Astrocyte (in vitro differentiated cells and primary cell): Measurements from ENCODE around the gene DISC1. TPM values are rescaled to one million over a fixed set of nuclear protein-coding genes. Genes with fewer than 3 reads are reported as not detected.
"Not testable (repeated sequence)": the region's sequence is repeated elsewhere in the genome, so short reads cannot be mapped to it uniquely, and the experiment has no call there.

ENCODE experiments used
- DNase-seq: peaks from one replicate; pipeline ENCODE4 v3.0.0-alpha.2; 2010; ENCODE audit warnings: low read depth
- FAIRE-seq: peaks from 2 replicates; lab custom pipeline; 2011; peaks lifted over from hg19 to GRCh38; lab: Jason Lieb, UNC
- H2AFZ ChIP-seq: 2 replicates; pipeline ENCODE4 v1.6.0; 2012; ENCODE audit warnings: low read depth, low read length, inconsistent platforms
- H3K27ac ChIP-seq: 2 replicates; pipeline ENCODE4 v1.5.1; 2011; ENCODE audit warnings: low read depth, low read length, inconsistent platforms
- H3K27me3 ChIP-seq: 2 replicates; pipeline ENCODE4 v1.6.0; 2011; ENCODE audit warnings: low read length, inconsistent platforms; ENCODE audit not compliant: insufficient read depth
- H3K36me3 ChIP-seq: 2 replicates; pipeline ENCODE4 v1.5.1; 2011; ENCODE audit warnings: low read length, inconsistent platforms; ENCODE audit not compliant: insufficient read depth
- H3K4me1 ChIP-seq: 2 replicates; pipeline ENCODE4 v1.5.1; 2011; ENCODE audit warnings: low read length, inconsistent platforms; ENCODE audit not compliant: insufficient read depth
- H3K4me2 ChIP-seq: 2 replicates; pipeline ENCODE4 v1.6.0; 2012; ENCODE audit warnings: low read length, inconsistent platforms
- H3K4me3 ChIP-seq: 2 replicates; pipeline ENCODE4 v1.5.1; 2011; ENCODE audit warnings: low read depth, mild to moderate bottlenecking, low read length, inconsistent platforms; ENCODE audit not compliant: insufficient read depth
- H3K79me2 ChIP-seq: 2 replicates; pipeline ENCODE4 v1.6.0; 2012; ENCODE audit warnings: mild to moderate bottlenecking, low read length, inconsistent platforms; ENCODE audit not compliant: insufficient read depth
- H3K9ac ChIP-seq: 2 replicates; pipeline ENCODE4 v1.6.0; 2012; ENCODE audit warnings: mild to moderate bottlenecking, low read length, inconsistent platforms
- H3K9me3 ChIP-seq: 2 replicates; pipeline ENCODE4 v1.5.1; 2012; ENCODE audit warnings: low read depth, mild to moderate bottlenecking, low read length, inconsistent platforms; ENCODE audit not compliant: insufficient read depth
- H4K20me1 ChIP-seq: 2 replicates; pipeline ENCODE4 v1.6.0; 2012; ENCODE audit warnings: low read length, inconsistent platforms; ENCODE audit not compliant: insufficient read depth
- H3K27ac Mint-ChIP-seq: one replicate; pipeline ENCODE4 v1.8.0; 2021; ENCODE audit warnings: mild to moderate bottlenecking, mixed read lengths; ENCODE audit not compliant: unreplicated experiment
- H3K27me3 Mint-ChIP-seq: one replicate; pipeline ENCODE4 v1.8.0; 2021; ENCODE audit warnings: low read depth, mixed read lengths; ENCODE audit not compliant: unreplicated experiment
- H3K36me3 Mint-ChIP-seq: one replicate; pipeline ENCODE4 v1.8.0; 2021; ENCODE audit warnings: low read depth, mixed read lengths; ENCODE audit not compliant: unreplicated experiment
- H3K4me1 Mint-ChIP-seq: one replicate; pipeline ENCODE4 v1.8.0; 2021; ENCODE audit warnings: low read depth, mixed read lengths; ENCODE audit not compliant: unreplicated experiment
- H3K4me3 Mint-ChIP-seq: one replicate; pipeline ENCODE4 v1.8.0; 2021; ENCODE audit warnings: mild to moderate bottlenecking, moderate library complexity, mixed read lengths; ENCODE audit not compliant: unreplicated experiment
- H3K9me3 Mint-ChIP-seq: one replicate; pipeline ENCODE4 v1.8.0; 2021; ENCODE audit warnings: mild to moderate bottlenecking, mixed read lengths; ENCODE audit not compliant: unreplicated experiment
- CTCF ChIP-seq: IDR thresholded peaks from 2 replicates; pipeline ENCODE4 v1.5.1; 2011; ENCODE audit warnings: low read depth, mild to moderate bottlenecking, inconsistent platforms, low read length, moderate library complexity; ENCODE audit not compliant: insufficient read depth
- EZH2 ChIP-seq: IDR thresholded peaks from 2 replicates; pipeline ENCODE4 v1.6.1; 2012; ENCODE audit warnings: mild to moderate bottlenecking, low read length, inconsistent platforms; ENCODE audit not compliant: insufficient read depth
- total RNA-seq: library from RNA; stranded (reverse); gene quantifications from 2 replicates; pipeline ENCODE4 v1.2.1, GENCODE V29; 2021

The DISC1 gene
- total RNA-seq, 1 donor from 2014 or later, result 9.1 TPM

DNA sequence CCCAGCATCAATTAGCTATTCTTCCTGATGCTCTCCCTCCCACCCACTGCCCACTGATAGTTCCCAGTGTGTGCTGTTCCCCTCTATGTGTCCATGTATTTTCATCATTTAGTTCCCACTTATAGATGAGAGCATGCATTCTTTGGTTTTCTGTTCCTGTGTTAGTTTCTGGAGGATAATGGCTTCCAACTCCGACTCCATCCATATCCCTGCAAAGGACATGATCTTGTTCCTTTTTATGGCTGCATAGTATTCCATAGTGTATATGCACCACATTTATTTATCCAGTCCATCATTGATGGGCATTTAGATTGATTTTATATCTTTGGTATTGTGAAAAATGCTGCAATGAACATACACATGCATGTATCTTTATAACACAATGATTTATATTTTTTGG, 30.2 kb downstream of the DISC1 start:
- no peak for FAIRE-seq
- H3K27ac Mint-ChIP-seq, result no peak overlapping the region
- H3K79me2 ChIP-seq, result no peaks in the 10 kb centered on the region

GRCh38 chr1:231658223-231658622, 31.6 kb downstream of the DISC1 start:
- H4K20me1 ChIP-seq, H3K27me3 Mint-ChIP-seq, H3K9me3 ChIP-seq, FAIRE-seq, H2AFZ ChIP-seq, H3K4me2 ChIP-seq, H3K9me3 Mint-ChIP-seq, H3K36me3 ChIP-seq, DNase-seq, H3K4me3 Mint-ChIP-seq, H3K79me2 ChIP-seq, H3K4me3 ChIP-seq, H3K27ac ChIP-seq, H3K9ac ChIP-seq, H3K4me1 Mint-ChIP-seq, H3K27ac Mint-ChIP-seq, H3K27me3 ChIP-seq, H3K36me3 Mint-ChIP-seq, H3K4me1 ChIP-seq: not testable (repeated sequence)

More for the DNA sequence above, 30.2 kb downstream of the DISC1 start:
- H3K36me3 Mint-ChIP-seq, result peaks cover 7% of the 10 kb centered on the region
- peaks cover 5% of the 10 kb centered on the region for H3K9me3 Mint-ChIP-seq
- H3K27me3 ChIP-seq, result no peaks in the 10 kb centered on the region
- no peak for DNase-seq
- no peak overlapping the region for H3K27ac ChIP-seq
- H3K4me3 Mint-ChIP-seq, result no peak overlapping the region
- H3K4me1 ChIP-seq, result no peaks in the 10 kb centered on the region
- no peaks in the 10 kb centered on the region for H3K36me3 ChIP-seq
- no peak overlapping the region for H2AFZ ChIP-seq
- H3K4me2 ChIP-seq, result no peak overlapping the region
- H3K9ac ChIP-seq, result no peak overlapping the region
- no peak overlapping the region for H3K4me3 ChIP-seq
- no peaks in the 10 kb centered on the region for H4K20me1 ChIP-seq
- TF ChIP-seq CTCF (no peak), EZH2 (no peak)
- H3K27me3 Mint-ChIP-seq, result no peaks in the 10 kb centered on the region
- peaks cover 3% of the 10 kb centered on the region for H3K4me1 Mint-ChIP-seq
- no peaks in the 10 kb centered on the region for H3K9me3 ChIP-seq

- no peak overlapping the region for H3K4me2 ChIP-seq
- no peaks in the 10 kb centered on the region for H3K9me3 ChIP-seq
- no peaks in the 10 kb centered on the region for H4K20me1 ChIP-seq
- DNase-seq, result no peak
- Mint-ChIP-seq H3K4me3 (no peak overlapping the region), H3K4me1 (no peaks in the 10 kb centered on the region), H3K36me3 (peaks cover 6% of the 10 kb centered on the region), H3K9me3 (peaks cover 5% of the 10 kb centered on the region), H3K27ac (no peak overlapping the region), H3K27me3 (no peaks in the 10 kb centered on the region)
- no peak overlapping the region for H3K27ac ChIP-seq
- no peaks in the 10 kb centered on the region for H3K36me3 ChIP-seq
- no peaks in the 10 kb centered on the region for H3K27me3 ChIP-seq
- FAIRE-seq, result no peak
- H3K4me1 ChIP-seq, result no peaks in the 10 kb centered on the region
- H2AFZ ChIP-seq, result no peak overlapping the region
- no peaks in the 10 kb centered on the region for H3K79me2 ChIP-seq
- no peak overlapping the region for H3K9ac ChIP-seq
- TF ChIP-seq CTCF, result no peak
- no peak for TF ChIP-seq EZH2
- no peak overlapping the region for H3K4me3 ChIP-seq
Measured at GRCh38 chr1:231660198-231660597, 33.6 kb downstream of the DISC1 start.
